ENCODE data around the gene ALPG. TPM values are rescaled to one million over a fixed set of nuclear protein-coding genes. Genes with fewer than 3 reads are reported as not detected.

The ALPG gene
- total and polyA plus RNA-seq, 2 experiments from 2014 or later = not detected

- H3K4me1 ChIP-seq (ENCODE audit: insufficient read depth) = no peaks in the 10 kb centered on the region
- no peak within 1 kb of the TSS for H3K4me2 ChIP-seq (ENCODE audit: unreplicated experiment)
- no peaks in the 10 kb centered on the region for H3F3A ChIP-seq (ENCODE audit: insufficient read depth)
- H3K27me3 ChIP-seq (replicated peaks; ENCODE audit: insufficient read depth) = peaks cover 34% of the 10 kb centered on the region
- no peak within 1 kb of the TSS for H2AFZ ChIP-seq
- no peaks in the 10 kb centered on the region for H3K36me3 ChIP-seq (ENCODE audit: low read depth)
- H3K9ac ChIP-seq = no peak within 1 kb of the TSS
- H3K79me2 ChIP-seq (ENCODE audit: insufficient read depth) = no peaks in the 10 kb centered on the region
- no peak for TF ChIP-seq EZH2 (IDR thresholded peaks at IDR 0.05; ENCODE audit: insufficient read depth, poor library complexity, severe bottlenecking)
- no peak for TF ChIP-seq EZH2phosphoT487 (IDR thresholded peaks at IDR 0.05; ENCODE audit: insufficient read depth, low read depth)
- H4K20me1 ChIP-seq (ENCODE audit: insufficient read depth) = no peaks in the 10 kb centered on the region
- H3K4me3 ChIP-seq = no peak within 1 kb of the TSS
- WGBS, 2 experiments (ENCODE audit: low coverage in 1 of 2, low lambda C conversion rate in 2 of 2, missing lambda C conversion rate in 2 of 2) = 43 to 45% methylated on average over 13 to 14 of the region's 14 CpGs
- in situ Hi-C loops (cut with MboI) = no loop called here
- H3K27ac ChIP-seq = no peak within 1 kb of the TSS
- DNase-seq = no peak
- H3K9me3 ChIP-seq (ENCODE audit: low read depth) = no peaks in the 10 kb centered on the region
- no peaks in the 10 kb centered on the region for H3K9me2 ChIP-seq (ENCODE audit: insufficient read depth)
Measured at GRCh38 chr2:232455426-232456255, 49.0 kb downstream of the ALPG start, which contains the start of gene ALPI. Gene ALPI (plus strand): TSS chr2:232456153. CDS start chr2:232456200, 47 bp downstream.

GRCh38 chr2:232456296-232457120 is 49.9 kb downstream of the ALPG start:
- Histone ChIP-seq H3K9me3 (ENCODE audit: low read depth) (no peaks in the 10 kb centered on the region), H3K4me1 (ENCODE audit: insufficient read depth) (no peaks in the 10 kb centered on the region), H3K27me3 (replicated peaks; ENCODE audit: insufficient read depth) (peaks cover 37% of the 10 kb centered on the region), H4K20me1 (ENCODE audit: insufficient read depth) (no peaks in the 10 kb centered on the region), H3K79me2 (ENCODE audit: insufficient read depth) (no peaks in the 10 kb centered on the region), H3K36me3 (ENCODE audit: low read depth) (no peaks in the 10 kb centered on the region), H2AFZ (no peak overlapping the region), H3K9me2 (ENCODE audit: insufficient read depth) (no peaks in the 10 kb centered on the region), H3K4me3 (no peak overlapping the region), H3K9ac (no peak overlapping the region), H3K27ac (no peak overlapping the region), H3K4me2 (ENCODE audit: unreplicated experiment) (no peak overlapping the region), H3F3A (ENCODE audit: insufficient read depth) (no peaks in the 10 kb centered on the region)
- in situ Hi-C loops (cut with MboI) = no loop called here
- WGBS, 2 experiments (ENCODE audit: low coverage in 1 of 2, low lambda C conversion rate in 2 of 2, missing lambda C conversion rate in 2 of 2) = 61 to 64% methylated on average over 26 to 27 of the region's 27 CpGs
- DNase-seq = no peak
- TF ChIP-seq EZH2 (IDR thresholded peaks at IDR 0.05; ENCODE audit: insufficient read depth, poor library complexity, severe bottlenecking) = no peak
- no peak for TF ChIP-seq EZH2phosphoT487 (IDR thresholded peaks at IDR 0.05; ENCODE audit: insufficient read depth, low read depth)

- TF ChIP-seq EZH2phosphoT487 (IDR thresholded peaks at IDR 0.05; ENCODE audit: insufficient read depth, low read depth) (no peak), EZH2 (IDR thresholded peaks at IDR 0.05; ENCODE audit: insufficient read depth, poor library complexity, severe bottlenecking) (no peak)
- 53 to 59% methylated on average over 19 to 21 of the region's 21 CpGs for WGBS, 2 experiments (ENCODE audit: low coverage in 1 of 2, low lambda C conversion rate in 2 of 2, missing lambda C conversion rate in 2 of 2)
- in situ Hi-C loops (cut with MboI) = no loop called here
Measured at GRCh38 chr2:232457121-232458011, 50.7 kb downstream of the ALPG start.

More at GRCh38 chr2:232457121-232458011, 50.7 kb downstream of the ALPG start:
- Histone ChIP-seq H3K9ac (no peak overlapping the region), H2AFZ (no peak overlapping the region), H3K9me2 (ENCODE audit: insufficient read depth) (no peaks in the 10 kb centered on the region), H3K4me2 (ENCODE audit: unreplicated experiment) (no peak overlapping the region), H3K4me3 (no peak overlapping the region), H3K9me3 (ENCODE audit: low read depth) (no peaks in the 10 kb centered on the region), H4K20me1 (ENCODE audit: insufficient read depth) (no peaks in the 10 kb centered on the region), H3K27ac (no peak overlapping the region), H3K79me2 (ENCODE audit: insufficient read depth) (no peaks in the 10 kb centered on the region), H3F3A (ENCODE audit: insufficient read depth) (no peaks in the 10 kb centered on the region), H3K36me3 (ENCODE audit: low read depth) (no peaks in the 10 kb centered on the region), H3K27me3 (replicated peaks; ENCODE audit: insufficient read depth) (peaks cover 43% of the 10 kb centered on the region), H3K4me1 (ENCODE audit: insufficient read depth) (no peaks in the 10 kb centered on the region)
- DNase-seq = no peak

Data from GM23248 (cell line).